ENCODE results near the gene STOM. TPM values are rescaled to one million over a fixed set of nuclear protein-coding genes. Genes with fewer than 3 reads are reported as not detected.

STOM gene
- total RNA-seq, 1 donor from 2014 or later: 191 TPM

DNA sequence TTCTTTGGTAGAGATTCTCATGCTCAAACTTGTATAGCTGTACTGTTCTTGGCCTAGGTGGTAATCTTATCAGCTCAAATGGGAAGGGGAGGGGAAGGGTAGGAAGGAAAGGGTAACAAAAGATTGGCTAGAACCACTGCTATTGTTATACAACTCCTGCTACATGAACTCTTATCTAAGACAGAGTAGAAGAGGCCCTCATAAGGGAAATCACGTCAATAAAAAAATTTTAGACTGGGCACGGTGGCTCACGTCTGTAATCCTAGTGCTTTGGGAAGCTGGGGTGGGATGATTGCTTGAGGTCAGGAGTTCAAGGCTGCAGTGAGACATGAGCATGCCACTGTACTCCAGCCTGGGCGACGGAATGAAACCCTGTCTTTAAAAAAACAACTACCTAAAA is 15.9 kb downstream of the STOM start:
- DNase-seq (ENCODE audit: low spot score): no peak
- intact Hi-C loops (cut with DNase I): no loop called here

DNA sequence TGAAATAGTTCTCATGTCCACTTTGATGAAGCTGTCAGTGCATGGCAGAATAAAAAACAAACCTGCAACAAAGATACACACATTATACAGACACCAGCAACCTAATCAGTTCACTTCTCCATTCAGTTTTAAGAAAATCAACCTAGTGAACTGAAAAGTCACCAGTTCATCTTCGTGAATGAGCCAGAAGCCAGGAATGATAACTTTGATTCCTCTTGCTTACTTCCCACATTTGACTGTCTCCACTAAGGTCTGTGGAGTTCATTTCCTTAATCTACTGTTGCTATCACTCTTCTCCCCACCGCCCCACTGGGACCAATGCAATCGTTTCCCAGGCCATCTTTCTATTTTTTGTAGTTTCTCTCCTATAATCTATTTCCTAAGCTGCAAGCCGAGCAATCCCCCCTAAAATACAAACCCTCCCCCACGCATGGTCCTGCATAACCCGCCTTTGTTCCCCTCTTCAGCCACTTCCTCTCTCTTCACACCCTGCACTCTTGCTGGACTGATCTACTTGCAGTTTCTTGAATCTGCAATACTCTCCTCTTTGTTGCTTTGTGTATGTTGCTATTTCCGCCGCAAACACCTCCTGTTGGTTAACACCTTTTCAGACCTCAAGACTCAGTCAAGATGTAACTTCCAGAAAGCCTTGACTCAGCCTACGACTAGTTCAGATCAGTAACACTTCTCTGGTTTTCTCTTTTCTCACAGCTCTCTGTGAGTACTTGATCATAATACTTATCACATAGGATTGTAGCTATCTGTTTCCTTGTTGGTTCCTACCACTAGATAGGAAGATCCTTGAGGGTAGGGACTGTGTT is 16.6 kb downstream of the STOM start:
- intact Hi-C loops (cut with DNase I): no loop called here
- no peak for DNase-seq (ENCODE audit: low spot score)

DNA sequence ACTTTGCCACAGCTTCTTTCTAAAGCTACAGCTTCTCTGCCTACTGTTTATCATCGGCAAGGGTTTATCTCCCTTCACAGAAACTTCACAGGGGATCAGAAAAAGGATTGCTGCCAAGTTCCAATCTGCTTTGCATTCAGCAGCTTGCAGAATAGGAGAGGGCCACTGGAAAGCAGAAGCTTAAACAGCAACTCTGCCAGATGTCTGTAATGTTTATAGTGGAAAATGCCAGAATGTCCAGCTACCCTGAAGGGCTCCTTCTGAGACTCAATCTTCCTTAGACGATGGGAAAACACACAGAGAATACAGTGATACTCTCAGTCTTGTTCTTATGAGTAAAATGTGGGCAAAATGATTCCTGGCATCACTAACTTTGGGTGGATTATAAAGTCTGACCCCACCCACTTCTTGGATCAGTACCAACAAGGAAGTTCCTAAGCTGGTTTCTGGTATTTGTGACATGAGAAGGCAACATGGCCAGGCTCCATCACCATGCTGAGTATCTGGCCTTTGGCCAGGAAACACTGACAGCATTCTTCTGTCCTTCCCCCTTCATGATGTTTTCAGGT is 19.0 kb downstream of the STOM start:
- DNase-seq (ENCODE audit: low spot score): peak; percentile 82
- intact Hi-C loops (cut with DNase I): loop anchor here (1.0 kb wide), 1 partner anchor 25 kb away; no protein-coding TSS in a partner anchor

DNA sequence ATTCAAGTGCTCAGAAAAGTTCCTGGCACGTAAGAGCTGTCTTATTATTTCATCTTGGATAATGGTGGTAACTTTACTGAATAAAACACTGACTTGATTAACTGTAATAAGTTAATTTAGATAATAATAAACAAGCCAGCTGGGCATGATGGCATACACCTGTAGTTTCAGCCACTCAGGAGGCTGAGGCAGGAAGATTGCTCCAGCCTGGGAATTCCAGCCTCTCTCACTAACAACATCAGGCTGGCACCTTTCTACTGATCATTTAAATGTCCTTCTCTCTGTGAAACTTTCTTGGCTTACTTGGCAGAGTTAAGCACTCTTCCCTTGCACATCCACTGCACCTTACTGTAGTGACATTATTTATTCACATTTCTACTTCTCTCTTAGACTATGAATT is 20.0 kb downstream of the STOM start:
- intact Hi-C loops (cut with DNase I): no loop called here
- DNase-seq (ENCODE audit: low spot score): no peak

DNA sequence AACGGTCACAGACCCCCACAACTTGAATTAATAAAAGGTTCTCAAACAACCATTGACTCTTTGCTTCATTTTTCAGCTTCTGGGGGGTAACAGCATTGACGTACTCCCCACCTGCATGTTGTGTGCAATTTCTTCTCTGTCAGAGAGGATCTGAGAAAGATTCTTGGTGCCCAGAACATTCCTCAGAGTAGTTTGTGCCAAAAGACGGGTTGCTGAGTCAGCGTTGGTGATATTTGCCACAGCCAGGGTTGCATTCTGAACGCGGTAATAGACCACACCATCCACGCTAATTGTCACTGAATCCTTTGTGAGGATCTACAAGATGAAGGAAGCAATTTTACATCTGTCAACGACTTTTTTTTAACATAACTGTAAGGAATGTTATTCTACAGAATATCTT is 21.0 kb downstream of the STOM start:
- intact Hi-C loops (cut with DNase I): no loop called here
- no peak for DNase-seq (ENCODE audit: low spot score)

DNA sequence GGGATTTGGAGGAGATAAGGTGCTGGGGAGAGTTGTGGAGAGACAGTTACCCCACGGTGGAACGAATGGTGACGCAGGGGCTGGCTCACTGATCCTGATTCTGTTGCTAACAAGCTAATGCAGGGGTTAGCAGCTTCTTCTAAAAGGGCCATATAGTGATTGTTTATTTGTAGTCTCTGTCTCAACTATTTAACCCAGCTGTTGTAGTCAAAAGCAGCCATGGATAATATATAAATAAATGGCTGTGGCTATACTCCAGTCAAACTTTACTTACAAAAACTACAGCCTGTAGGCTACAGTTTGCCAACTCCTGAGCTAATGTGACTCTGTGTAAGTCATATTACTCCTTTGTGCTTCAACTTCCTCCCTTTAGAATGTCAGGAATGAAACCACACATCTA is 21.8 kb downstream of the STOM start:
- intact Hi-C loops (cut with DNase I): no loop called here
- DNase-seq (ENCODE audit: low spot score): no peak

DNA sequence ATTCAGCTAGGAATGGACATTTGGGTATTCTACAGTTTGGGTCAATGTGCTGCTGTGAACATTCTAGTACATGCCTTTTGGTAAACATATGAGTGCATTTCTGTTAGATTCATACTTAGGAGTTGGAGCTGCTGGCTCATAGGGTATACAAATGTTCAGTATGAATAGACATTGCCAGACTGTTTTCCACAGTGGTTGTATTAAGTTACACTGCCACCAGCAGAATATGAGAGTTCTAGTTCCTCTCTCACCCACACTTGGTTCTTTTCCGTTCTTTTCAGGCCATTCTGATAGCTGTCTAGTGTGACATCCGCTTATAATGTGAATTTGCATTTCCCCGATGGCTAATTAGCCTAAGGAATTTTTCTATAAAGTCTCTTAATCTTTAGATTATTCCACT is 25.0 kb downstream of the STOM start:
- no peak for DNase-seq (ENCODE audit: low spot score)

DNA sequence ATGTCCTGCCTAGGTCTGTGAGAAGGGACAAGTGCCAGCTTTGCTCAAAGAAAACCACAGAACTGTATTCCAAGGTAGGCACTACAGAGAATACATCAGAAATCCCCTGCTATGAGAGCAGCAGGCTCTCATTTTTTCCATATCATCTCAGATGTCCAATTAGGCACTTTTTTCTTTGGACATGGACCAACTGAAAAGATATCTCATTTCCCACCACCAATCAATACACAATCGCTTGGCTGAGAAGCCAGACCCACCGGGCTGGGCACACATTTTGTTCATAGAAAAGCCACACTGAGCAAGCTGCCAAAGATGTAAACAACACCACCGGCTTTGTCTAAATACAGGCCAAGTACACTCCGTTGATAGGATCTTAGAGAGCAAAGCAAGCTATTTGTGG is 25.9 kb downstream of the STOM start:
- DNase-seq (ENCODE audit: low spot score): no peak
- intact Hi-C loops (cut with DNase I): no loop called here

More for the DNA sequence above, 25.0 kb downstream of the STOM start:
- intact Hi-C loops (cut with DNase I): no loop called here

DNA sequence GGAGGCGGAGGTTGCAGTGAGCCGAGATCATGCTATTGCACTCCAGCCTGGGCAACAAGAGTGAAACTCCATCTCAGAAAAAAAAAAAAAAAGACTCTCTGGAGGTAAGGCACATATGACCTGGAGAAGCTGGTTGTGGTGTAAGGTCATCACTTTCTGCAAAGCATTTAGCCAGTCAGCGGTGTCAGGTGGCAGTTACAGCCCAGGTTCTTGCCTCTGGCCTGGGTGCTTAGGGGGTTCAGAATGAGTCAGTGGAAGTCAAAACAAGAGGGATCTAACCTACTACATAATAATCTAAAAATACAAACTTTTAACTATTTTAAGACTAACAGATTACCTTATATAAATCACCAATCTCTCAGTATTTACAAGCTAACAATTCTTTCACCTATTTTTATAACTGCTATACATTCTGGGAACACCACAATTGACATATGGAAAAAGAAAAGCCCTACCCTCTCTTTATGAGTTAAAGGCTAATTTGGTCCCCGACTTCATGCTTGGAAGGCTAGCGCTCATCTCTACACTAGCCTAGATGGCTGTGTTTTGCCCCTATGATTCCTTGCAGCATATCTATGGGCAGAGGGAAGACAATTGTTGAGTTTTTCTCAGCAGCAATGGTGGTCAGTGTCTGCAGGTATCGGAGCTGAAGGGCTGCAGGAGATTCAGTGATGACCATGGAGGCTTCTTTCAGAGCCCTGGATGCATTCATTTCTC is 29.2 kb downstream of the STOM start:
- DNase-seq (ENCODE audit: low spot score): no peak
- intact Hi-C loops (cut with DNase I): no loop called here

DNA sequence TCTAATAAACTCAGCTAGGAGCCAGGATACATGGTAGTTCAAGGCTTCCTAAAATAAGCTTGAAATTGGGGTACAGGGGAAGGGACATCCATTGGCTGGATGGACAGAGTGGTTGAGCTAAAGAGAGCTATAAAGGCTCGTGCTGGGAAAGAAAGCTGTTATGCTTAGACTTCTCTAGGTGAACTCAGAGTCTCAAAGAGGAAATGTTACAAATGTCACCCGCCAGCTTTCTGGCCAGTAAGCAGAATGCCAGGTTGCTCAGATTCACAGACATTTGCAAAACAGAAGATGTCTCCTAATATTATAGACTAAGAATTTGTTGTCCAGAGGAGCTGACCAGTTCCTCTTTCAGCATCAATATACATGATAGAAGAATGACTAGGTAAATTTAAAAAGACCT is 30.6 kb downstream of the STOM start:
- intact Hi-C loops (cut with DNase I): no loop called here
- DNase-seq (ENCODE audit: low spot score): no peak

DNA sequence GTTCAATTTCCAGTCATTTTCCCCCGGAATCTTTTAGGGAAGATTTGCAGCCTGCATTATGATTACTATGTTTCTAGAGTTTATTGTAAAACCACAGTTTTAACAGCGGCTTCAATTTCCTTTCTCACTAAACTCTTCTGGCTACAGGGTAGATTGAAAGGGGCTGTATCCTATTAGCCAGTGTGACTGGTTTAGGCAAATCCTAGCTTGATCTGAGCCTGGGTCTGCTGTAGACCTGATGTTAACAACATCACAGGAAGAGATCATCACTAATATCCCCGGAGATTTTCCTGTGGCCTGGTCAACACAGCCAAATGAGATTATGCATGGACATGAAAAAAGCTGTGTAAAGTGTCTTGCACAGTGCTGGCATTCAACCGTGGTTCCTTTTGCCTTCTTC is 33.4 kb downstream of the STOM start:
- DNase-seq (ENCODE audit: low spot score): no peak
- intact Hi-C loops (cut with DNase I): no loop called here

DNA sequence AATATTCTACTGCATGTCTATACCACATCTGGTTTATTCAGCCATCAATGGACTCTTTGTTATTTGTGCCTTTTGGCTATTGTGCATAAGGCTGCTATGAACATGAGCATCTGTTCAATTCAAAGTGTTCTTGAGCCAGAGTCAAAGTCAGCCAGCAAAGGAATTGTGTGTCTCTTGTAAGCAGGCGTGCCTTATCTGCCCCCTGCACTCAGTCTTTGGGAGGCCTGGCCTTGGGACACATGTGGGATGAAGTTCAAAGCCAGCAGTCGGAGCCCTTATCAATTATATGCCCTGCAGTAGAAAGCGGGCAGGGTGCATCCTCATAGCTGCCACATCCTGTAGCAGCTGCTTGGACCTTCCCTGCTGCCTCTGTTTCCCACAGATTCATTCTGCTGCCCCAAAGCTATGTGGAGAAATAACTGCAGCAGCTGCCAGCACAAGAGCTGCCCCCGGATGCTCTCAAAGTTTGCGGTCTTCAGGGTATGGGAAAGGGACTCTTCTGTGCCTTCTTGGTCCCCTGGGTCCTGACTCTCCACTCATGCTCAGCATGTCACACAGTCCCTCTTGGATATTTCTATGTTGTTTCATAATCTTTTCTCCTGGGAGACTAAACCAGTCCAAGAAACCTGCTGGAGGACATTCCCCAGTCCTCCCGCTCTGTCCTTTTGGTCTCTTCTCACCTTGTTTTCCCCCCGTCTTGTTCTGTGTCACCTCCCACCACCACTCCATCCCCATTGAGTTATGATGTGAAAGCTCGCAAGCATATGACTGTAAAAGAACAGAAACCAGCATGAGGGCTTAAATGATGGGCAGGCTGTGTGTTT is 35.9 kb downstream of the STOM start:
- intact Hi-C loops (cut with DNase I): no loop called here
- no peak for DNase-seq (ENCODE audit: low spot score)

DNA sequence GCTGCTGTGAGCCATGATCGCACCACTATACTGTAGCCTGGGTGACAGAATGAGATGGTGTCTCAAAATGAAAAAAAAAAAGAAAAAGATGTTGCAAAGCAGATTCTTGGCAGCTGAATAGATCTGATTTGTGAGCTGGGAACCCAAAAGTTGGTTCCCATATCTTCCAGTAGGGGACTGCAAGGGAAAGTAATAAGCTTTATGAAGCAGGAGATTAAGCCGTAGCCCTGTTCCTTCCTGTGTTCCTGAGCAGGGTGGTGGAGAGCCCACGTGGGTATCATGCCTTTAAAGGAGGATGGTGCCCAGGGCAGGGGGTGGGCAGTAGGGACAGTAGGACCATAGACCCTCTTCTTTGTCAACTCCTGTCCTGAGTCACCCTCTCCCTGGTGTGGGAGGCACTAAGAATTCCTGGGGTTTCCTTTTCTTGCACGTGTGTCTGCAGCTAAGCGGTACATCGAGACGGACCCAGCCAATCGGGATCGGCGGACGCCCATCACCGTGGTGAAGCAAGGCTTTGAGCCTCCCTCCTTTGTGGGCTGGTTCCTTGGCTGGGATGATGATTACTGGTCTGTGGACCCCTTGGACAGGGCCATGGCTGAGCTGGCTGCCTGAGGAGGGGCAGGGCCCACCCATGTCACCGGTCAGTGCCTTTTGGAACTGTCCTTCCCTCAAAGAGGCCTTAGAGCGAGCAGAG is 37.9 kb downstream of the STOM start:
- intact Hi-C loops (cut with DNase I): no loop called here

DNA sequence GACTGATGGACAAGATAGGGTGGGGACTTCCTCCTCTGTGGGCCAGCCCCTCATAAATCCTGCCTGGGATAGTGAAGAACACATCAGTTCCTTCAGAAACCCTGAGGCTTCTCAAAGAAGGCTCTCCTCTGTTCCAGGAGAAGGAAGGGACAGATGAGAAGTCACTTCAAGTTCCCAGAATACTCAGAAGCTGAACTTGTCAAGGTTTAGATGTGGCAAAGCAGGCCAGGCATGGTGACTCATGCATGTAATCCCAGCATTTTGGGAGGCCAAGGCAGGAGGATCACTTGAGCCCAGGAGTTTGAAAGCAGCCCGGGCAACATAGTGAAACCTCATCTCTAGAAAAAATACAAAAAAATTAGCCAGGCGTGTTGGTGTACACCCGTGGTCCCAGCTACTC is 38.5 kb downstream of the STOM start:
- no peak for DNase-seq (ENCODE audit: low spot score)
- intact Hi-C loops (cut with DNase I): no loop called here

More for the DNA sequence above, 37.9 kb downstream of the STOM start:
- no peak for DNase-seq (ENCODE audit: low spot score)

DNA sequence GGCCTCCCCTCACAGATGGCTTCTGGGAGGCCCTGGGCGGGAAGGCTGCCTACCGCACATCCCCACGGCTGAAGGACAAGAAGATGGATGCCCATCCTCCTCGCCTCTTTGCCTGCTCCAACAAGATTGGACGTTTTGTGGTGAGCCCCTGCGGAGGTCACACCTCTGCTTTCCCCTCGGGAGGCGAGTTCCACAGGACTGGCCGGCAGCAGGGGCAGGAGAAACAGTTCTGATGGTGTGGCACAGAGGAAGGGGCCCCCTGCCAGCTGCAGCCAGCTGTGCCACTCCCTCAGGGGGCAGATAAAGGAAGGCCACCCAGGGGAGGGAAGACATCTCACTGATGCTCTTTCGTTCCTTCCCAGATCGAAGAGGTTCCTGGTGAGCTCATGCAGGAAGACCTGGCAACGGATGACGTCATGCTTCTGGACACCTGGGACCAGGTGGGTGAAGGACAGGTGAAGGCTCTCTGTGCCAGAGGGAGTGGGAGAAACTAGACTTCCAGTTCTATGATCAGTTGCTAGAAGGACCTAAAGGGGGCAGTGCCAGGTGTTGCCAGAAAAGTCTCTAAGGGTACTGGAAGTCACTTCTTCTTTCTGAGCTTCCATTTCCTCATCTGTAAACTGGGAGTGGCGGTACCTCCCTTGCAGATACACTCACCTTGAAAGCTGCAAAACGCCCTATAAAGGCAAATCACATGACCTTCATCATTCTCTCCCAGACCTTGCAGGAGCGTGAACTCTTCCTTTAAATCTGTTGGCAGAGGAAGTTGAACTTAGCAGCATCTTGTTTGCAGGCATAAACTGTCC is 41.0 kb downstream of the STOM start:
- intact Hi-C loops (cut with DNase I): no loop called here
- DNase-seq (ENCODE audit: low spot score): no peak

DNA sequence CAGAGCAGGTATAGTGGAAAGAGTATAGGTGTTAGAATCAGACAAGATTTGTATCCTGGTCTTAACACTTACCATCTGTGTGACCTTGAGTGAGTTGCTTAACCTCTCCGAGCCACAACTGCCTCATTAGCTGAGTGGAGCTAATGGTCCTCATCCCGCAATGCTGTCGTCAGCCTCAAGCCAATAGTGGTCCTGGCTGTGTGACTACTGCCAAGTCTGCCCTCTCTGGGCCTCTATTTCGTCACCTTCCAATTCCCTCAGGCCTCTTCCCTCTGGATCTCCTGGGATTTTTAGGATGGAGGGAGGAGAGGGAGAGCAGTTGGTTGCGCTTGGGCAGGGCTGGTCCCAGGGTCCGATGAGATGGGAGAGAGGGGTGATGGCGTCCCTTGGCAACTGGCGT is 41.6 kb downstream of the STOM start:
- intact Hi-C loops (cut with DNase I): no loop called here
- DNase-seq (ENCODE audit: low spot score): no peak

DNA sequence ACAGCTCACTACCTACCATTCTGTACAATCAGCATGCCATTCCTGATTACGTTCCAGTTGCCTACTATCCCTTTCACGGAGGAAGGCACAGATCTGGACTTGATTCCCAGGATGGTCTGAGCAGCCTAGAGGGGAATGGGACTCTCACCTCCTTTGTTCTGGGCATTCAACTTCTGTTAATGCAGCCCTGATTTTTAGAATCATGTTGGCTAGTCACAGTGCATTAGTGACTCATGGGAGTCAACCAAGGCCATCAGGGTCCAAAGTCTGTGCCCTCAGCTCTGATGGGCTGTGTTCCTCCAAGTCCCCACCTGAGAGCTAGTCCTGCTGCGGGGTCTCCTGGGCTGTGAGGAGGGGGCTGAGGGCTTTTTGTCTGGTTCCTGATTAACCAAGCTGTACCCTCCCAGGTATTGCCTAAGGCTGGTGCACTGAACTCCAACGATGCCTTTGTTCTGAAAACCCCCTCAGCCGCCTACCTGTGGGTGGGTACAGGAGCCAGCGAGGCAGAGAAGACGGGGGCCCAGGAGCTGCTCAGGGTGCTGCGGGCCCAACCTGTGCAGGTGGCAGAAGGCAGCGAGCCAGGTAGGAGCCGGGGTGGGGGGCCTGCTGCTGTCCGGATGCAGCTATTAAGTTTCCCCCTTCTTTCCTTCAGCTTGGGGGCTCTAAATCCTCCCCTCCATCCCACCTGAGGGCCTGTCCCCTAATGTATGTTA is 43.0 kb downstream of the STOM start:
- intact Hi-C loops (cut with DNase I): loop anchor here (1.0 to 2.0 kb wide), 3 partner anchors 24 to 45 kb away; partner anchors contain the start of gene STOM
- DNase-seq (ENCODE audit: low spot score): no peak
